ENCODE results near the gene INHBA. TPM values are rescaled to one million over a fixed set of nuclear protein-coding genes. Genes with fewer than 3 reads are reported as not detected.

The INHBA gene
- total RNA-seq (2014; rRNA removed; shearing (Covaris generic)), result 0.08 TPM in 1 of 2 replicates, not detected in the other

DNA sequence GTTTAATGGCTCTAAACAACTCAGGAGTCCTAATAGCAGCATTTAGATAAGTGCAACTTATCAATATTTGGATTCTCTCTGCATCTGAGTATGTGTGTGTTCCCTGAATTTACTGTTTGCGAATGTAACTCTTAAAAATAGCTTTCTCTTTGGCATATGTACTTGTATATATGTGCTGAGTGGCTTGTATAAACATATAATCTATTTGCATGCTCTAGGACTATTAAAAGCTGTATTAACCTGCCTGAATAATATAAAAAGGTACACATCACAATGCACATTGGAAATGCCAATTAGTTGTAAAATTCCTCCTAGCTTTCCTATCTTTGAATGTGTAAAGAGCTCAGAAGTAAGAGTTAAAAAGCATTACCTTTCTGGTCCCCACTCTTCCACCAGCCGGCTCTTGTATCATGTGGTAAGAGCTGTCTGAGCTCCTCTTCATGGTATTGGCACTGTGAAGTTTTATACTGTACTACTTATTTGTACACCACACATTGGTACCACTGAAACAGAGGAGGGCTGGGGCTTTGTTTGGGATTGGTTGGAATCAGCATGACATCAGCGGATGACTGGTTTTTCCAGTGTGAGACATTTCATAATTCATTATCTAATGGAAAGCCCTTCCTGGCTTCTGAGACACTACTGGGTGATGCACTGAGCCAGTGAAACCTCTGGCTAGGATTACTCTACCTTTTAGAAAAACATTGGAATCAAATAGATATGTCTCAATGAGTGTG lies at the start of gene INHBA:
Gene INHBA, minus strand, starts transcription at position 456 of the 737 bp plus-strand sequence. CDS start 2,716 bp downstream, outside the sequence.
- Histone ChIP-seq H3K4me1 (no peaks in the 10 kb centered on the region), H3K4me3 (no peak within 1 kb of the TSS), H3K27me3 (0 out of 2 replicates have a peak, but pooled peaks cover 4% of the 10 kb centered on the region), H3K9me3 (replicated peaks) (no peaks in the 10 kb centered on the region), H3K27ac (no peak within 1 kb of the TSS), H3K36me3 (no peaks in the 10 kb centered on the region)
- DNase-seq, result no peak

DNA sequence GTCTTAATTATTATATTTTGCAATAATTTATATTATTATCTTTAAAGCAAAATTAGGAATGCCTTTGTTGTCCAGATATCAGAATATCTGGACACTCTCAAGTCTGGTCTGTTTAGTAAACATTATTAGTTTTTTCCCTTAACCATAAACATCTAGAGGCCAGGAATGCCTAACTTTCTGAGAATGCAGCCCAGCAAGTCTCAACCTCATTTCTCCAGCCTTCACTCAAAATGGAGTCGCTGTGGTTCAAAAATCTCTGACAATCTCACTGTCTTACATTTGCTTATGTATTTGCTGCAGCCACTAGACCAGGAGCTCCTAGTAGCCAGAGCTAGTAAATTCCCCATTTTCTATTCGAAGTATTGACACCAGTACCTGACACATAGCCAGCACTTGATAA lies 49.7 kb upstream of the INHBA start:
- no peak for DNase-seq
- Histone ChIP-seq H3K27ac (no peak overlapping the region), H3K4me1 (no peaks in the 10 kb centered on the region), H3K4me3 (no peak overlapping the region), H3K27me3 (no peaks in the 10 kb centered on the region), H3K9me3 (replicated peaks) (peaks cover 2% of the 10 kb centered on the region; the same call in 1 of the 2 replicates), H3K36me3 (no peaks in the 10 kb centered on the region)

GRCh38 chr7:41750661-41751540 lies 48.0 kb upstream of the INHBA start:
- no peaks in the 10 kb centered on the region for H3K4me1 ChIP-seq
- H3K27me3 ChIP-seq, result no peaks in the 10 kb centered on the region
- no peak overlapping the region for H3K4me3 ChIP-seq
- H3K36me3 ChIP-seq, result no peaks in the 10 kb centered on the region
- no peak overlapping the region for H3K27ac ChIP-seq
- no peaks in the 10 kb centered on the region; the same call in 1 of the 2 replicates for H3K9me3 ChIP-seq (replicated peaks)
- DNase-seq, result no peak

GRCh38 chr7:41747961-41748360 lies 45.1 kb upstream of the INHBA start:
- Histone ChIP-seq H3K4me1 (no peaks in the 10 kb centered on the region), H3K9me3 (replicated peaks) (no peaks in the 10 kb centered on the region)

GRCh38 chr7:41745451-41745850 lies 42.6 kb upstream of the INHBA start:
- no peaks in the 10 kb centered on the region for H3K4me1 ChIP-seq
- no peak for DNase-seq
- H3K27ac ChIP-seq, result no peak overlapping the region
- no peaks in the 10 kb centered on the region for H3K36me3 ChIP-seq
- no peak overlapping the region for H3K4me3 ChIP-seq
- H3K27me3 ChIP-seq, result no peaks in the 10 kb centered on the region
- H3K9me3 ChIP-seq (replicated peaks), result no peaks in the 10 kb centered on the region

More at GRCh38 chr7:41747961-41748360, 45.1 kb upstream of the INHBA start:
- H3K27ac ChIP-seq, result no peak overlapping the region
- DNase-seq, result no peak
- no peaks in the 10 kb centered on the region for H3K36me3 ChIP-seq
- no peaks in the 10 kb centered on the region for H3K27me3 ChIP-seq
- no peak overlapping the region for H3K4me3 ChIP-seq

DNA sequence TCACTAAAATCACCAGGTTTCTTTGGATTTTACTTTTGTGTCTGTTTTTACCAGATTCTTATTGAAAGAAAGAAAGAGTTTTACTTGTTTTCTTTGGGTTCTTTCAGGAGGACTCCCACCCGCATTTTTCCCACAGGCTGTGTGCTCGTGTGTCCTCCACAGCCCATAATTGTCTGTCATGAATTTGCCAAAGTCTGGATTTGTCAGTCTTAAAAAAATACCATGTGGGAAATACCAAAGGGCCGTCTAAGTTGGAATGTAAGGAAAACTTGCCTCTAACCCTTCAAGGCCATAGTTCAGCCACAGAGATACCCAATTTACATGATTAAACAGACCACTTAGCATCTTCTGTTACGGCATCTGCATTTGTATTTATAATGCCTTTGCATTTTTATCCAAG lies 41.3 kb upstream of the INHBA start:
- no peak for DNase-seq
- Histone ChIP-seq H3K9me3 (replicated peaks) (no peaks in the 10 kb centered on the region), H3K36me3 (no peaks in the 10 kb centered on the region), H3K27me3 (no peaks in the 10 kb centered on the region), H3K4me3 (no peak overlapping the region), H3K4me1 (no peaks in the 10 kb centered on the region), H3K27ac (no peak overlapping the region)

DNA sequence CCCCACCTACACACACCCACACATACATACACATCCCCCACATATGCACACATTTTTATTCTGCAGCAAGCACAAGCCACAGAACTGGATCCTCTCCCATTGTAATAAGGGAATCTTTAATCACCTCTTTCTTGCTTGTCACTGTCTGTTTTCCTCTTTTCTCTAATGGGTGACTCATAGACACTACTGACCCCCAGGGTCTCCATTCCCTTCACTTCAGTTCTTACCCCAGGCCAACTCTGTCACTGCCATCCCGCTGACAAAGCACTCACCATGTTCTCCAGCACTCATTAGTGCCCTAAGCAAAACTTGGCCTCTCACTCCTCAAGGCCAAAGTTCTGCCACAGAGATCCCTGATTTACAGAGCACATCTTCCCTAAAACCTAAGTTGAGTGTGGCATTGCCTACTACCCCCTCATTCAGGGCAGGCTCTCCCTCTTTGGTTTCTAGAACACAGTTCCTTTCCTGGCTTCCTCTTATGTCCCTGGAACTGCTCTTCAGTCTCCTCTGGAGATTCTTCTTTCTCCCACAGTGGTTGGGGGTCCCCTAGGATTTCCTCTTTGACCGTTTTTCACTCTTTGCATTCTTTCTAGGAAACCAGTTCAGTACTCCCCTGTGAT lies 39.6 kb upstream of the INHBA start:
- no peaks in the 10 kb centered on the region for H3K36me3 ChIP-seq
- H3K9me3 ChIP-seq (replicated peaks), result no peaks in the 10 kb centered on the region
- no peak overlapping the region for H3K4me3 ChIP-seq
- H3K4me1 ChIP-seq, result no peaks in the 10 kb centered on the region
- DNase-seq, result no peak
- no peaks in the 10 kb centered on the region for H3K27me3 ChIP-seq
- H3K27ac ChIP-seq, result no peak overlapping the region

- Histone ChIP-seq H3K9me3 (replicated peaks) (no peaks in the 10 kb centered on the region), H3K4me3 (no peak overlapping the region), H3K36me3 (no peaks in the 10 kb centered on the region), H3K4me1 (no peaks in the 10 kb centered on the region), H3K27me3 (no peaks in the 10 kb centered on the region), H3K27ac (no peak overlapping the region)
- no peak for DNase-seq
Observed at GRCh38 chr7:41738806-41739205, 35.9 kb upstream of the INHBA start.

DNA sequence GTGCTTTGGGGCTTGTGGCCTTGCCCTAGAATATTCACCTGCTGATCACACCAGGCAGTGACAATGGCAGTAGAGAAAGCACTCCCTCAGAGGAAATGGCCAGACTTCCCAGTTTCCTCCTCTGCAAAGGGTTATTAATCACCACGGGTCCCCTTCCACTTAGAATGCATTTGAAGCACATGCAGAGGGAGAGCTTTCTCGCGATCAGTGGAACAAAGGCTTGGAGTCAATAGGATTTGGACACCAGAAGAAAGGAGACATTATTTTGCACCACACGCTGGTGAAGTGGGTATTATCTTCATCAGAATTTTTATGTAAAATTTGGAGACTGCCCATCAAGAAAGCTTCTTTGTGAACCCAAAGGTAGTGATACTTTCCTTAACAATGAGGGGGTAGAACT lies 35.4 kb upstream of the INHBA start:
- no peaks in the 10 kb centered on the region for H3K36me3 ChIP-seq
- H3K4me3 ChIP-seq, result no peak overlapping the region
- no peaks in the 10 kb centered on the region for H3K27me3 ChIP-seq
- no peaks in the 10 kb centered on the region for H3K9me3 ChIP-seq (replicated peaks)
- H3K4me1 ChIP-seq, result no peaks in the 10 kb centered on the region
- DNase-seq, result no peak
- no peak overlapping the region for H3K27ac ChIP-seq

DNA sequence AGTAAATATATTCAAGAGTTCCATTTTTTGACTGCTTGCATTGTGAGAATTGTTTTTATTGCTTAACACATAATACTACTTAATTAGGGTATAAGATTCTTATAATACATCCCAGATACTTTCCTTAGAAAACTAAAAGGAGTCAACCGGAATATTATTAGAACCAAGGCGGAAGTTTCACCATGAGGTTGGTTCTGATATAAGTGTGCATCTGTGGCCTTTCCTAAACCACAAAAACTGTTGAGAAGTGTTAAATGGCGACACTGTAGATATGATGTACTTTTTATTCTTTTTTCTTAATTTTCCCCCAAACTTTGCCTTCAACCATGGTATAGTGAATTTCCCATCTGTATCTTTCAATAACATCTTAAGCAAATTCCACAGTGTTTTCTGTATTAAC lies 32.3 kb upstream of the INHBA start:
- Histone ChIP-seq H3K4me3 (no peak overlapping the region), H3K36me3 (no peaks in the 10 kb centered on the region), H3K27ac (no peak overlapping the region), H3K4me1 (no peaks in the 10 kb centered on the region), H3K27me3 (no peaks in the 10 kb centered on the region), H3K9me3 (replicated peaks) (no peaks in the 10 kb centered on the region)
- DNase-seq, result no peak

- Histone ChIP-seq H3K9me3 (replicated peaks) (no peaks in the 10 kb centered on the region), H3K36me3 (no peaks in the 10 kb centered on the region), H3K27ac (no peak overlapping the region), H3K4me1 (no peaks in the 10 kb centered on the region), H3K4me3 (no peak overlapping the region), H3K27me3 (no peaks in the 10 kb centered on the region)
- no peak for DNase-seq
Observed at GRCh38 chr7:41732843-41733306, 30.0 kb upstream of the INHBA start.

DNA sequence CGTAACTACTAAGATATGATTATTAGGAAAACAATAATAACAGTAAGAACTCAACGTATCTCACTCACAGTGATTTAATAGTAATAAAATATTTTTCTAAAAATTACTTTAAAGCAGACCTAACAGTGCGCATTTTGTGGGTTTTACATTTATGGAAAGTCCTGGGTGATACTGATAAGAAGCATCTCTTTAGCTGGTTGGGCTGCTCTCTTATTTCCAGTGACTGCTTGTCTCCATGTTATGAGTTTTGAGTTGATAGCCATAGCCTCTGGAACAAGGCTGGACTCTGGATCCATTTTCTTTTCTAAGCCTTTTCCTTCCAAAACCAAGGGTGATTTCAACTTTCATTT lies 29.5 kb upstream of the INHBA start:
- H3K27ac ChIP-seq, result no peak overlapping the region
- no peak overlapping the region for H3K4me3 ChIP-seq
- H3K4me1 ChIP-seq, result no peaks in the 10 kb centered on the region

GRCh38 chr7:41731493-41732435 lies 28.9 kb upstream of the INHBA start:
- Histone ChIP-seq H3K27ac (no peak overlapping the region), H3K27me3 (no peaks in the 10 kb centered on the region), H3K9me3 (replicated peaks) (no peaks in the 10 kb centered on the region), H3K4me3 (no peak overlapping the region), H3K36me3 (no peaks in the 10 kb centered on the region), H3K4me1 (no peaks in the 10 kb centered on the region)
- peak in 1 of 2 experiments; percentile 15 for DNase-seq

More for the DNA sequence above, 29.5 kb upstream of the INHBA start:
- no peaks in the 10 kb centered on the region for H3K36me3 ChIP-seq
- no peak for DNase-seq
- H3K27me3 ChIP-seq, result no peaks in the 10 kb centered on the region
- H3K9me3 ChIP-seq (replicated peaks), result no peaks in the 10 kb centered on the region

GRCh38 chr7:41730668-41731067 lies 27.8 kb upstream of the INHBA start:
- no peaks in the 10 kb centered on the region for H3K36me3 ChIP-seq
- H3K27me3 ChIP-seq, result no peaks in the 10 kb centered on the region
- H3K4me3 ChIP-seq, result no peak overlapping the region
- H3K4me1 ChIP-seq, result no peaks in the 10 kb centered on the region
- no peaks in the 10 kb centered on the region for H3K9me3 ChIP-seq (replicated peaks)
- H3K27ac ChIP-seq, result no peak overlapping the region
- no peak for DNase-seq
